ENCODE measurements around the gene MAST4.
"Not testable (repeated sequence)": the region's sequence is repeated elsewhere in the genome, so short reads cannot be mapped to it uniquely, and the experiment has no call there.

Gene MAST4

DNA sequence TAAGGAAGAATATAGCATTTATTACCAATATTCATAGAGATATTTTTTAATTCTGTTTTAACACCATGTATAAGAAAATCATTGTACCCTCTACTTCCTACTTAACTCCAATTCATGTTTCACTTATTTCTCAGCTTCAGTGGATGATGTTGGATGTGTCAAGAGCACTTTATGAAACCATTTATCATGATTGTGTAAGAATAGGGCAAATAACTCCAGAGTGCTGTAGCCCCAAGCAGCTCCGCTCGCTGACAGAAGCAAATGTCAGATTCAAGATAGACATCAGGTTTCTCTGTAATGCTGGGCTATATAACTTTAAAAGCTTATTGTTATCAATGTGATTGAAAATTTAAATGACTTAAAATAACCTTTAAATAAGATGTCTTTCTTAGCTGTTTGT, 50.4 kb downstream of the MAST4 start:
- DNase-seq (ENCODE audit: low spot score): no peak

DNA sequence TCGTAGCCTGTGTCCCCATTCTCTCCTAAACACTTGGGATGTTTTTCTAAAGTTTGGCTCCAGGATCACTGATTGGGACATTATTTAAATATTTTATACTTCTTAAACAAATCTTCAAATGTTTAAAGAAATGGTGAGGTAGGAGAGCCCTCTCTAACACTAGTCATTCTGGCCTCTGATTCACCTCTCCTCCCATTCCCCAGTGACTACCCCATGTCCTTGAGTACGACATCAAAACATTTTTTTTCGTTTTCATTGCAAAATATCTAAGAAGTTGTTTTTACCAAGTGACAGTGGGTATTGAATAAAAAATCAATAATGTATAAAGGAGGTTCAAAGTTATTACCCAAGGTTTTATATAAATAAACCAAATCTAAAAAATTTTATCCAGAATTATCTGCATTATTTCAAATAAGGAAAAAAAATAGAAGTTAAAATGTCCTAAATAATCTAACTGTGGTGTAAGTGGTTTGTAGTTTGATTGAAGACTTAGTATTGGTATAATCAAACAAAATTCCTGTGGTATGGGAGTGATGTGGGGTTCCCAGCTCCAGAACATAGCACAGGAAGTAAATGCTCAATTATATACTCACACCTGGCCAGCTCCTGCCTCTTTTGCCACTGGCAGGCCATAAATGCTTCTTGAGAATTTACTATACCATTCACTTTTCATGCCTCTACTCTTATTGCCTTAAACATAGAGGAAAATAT, 51.1 kb downstream of the MAST4 start:
- DNase-seq (ENCODE audit: low spot score): no peak

DNA sequence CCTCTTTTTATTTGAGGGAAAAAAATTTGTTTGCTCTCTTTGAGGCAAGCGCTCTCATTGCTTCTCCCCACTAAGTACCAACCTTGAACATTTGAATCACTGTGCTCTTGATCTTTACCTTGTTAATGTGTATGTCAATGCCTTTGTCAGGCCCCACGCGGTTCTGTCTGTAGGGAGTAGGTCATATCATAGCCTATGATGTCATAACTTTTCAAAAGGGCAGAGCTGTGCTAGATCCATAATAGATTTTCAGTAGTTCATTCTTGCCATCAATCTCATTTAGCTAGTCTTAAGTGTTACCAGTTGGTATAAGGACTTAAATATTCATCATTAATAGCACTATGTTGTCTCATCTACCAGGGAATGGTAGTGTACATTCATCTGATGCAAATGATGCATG, 56.6 kb downstream of the MAST4 start:
- DNase-seq (ENCODE audit: low spot score): no peak

DNA sequence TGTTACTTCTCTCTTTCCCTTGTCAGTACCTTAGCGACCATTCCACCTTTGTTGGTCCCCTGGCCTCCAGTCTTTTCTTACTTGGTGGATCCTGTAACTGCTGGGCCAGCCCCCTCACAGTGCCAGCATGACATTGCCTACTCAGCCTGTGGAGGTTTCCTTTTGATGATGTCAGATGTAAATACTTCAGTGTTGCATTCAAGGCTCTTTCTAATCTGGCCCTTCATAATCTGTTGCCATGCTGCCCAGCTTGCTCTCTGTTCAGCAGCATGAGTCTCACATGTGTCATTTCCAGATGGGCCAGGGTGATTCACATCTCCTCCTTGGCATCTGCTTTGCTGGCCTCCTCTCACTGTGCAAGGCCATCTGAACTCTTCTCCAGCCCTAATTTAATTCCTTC, 57.1 kb downstream of the MAST4 start:
- DNase-seq (ENCODE audit: low spot score): no peak

DNA sequence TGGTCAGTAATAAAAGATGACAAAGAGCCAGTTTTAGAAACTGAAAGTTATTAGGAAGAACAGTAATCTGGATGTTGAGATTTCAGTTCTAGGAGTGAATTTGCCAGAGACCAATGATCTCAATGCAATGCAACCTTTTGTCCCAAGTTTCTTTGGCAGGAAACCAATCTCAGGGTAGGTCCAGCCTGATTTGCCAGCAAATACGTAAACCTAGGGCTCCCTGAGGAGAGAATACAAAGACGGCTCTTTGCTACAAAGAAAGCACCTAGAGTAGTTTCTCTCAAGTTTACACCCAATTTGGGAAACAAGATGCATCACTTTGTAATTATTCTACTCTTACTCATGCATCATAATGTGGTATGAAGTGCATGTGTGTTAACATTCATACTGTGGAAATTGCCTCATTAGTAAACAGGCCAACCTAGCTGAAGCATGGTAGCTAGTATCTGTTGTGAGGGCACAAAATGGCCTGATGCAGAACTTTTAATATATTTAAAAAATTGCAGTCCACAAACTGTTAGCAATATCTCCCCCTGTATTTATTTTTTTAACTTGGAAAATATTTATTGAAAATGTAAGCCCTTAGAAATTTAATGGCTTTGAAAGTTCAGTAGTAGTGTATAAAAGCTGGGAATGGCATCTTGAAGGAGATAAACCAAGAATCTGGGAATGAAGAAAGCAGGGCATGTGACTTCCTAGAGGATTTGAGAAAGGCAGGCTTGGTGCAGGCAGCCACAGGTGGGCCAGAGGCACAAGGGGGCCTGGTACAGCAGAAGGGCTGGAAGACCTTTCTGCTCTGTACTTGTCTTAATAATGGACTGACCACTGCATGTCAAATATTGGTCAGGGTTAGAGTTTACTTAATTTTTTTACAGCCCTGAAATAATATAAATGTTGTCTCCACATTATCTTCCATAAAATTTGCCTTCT, 59.5 kb downstream of the MAST4 start:
- no peak for DNase-seq (ENCODE audit: low spot score)

DNA sequence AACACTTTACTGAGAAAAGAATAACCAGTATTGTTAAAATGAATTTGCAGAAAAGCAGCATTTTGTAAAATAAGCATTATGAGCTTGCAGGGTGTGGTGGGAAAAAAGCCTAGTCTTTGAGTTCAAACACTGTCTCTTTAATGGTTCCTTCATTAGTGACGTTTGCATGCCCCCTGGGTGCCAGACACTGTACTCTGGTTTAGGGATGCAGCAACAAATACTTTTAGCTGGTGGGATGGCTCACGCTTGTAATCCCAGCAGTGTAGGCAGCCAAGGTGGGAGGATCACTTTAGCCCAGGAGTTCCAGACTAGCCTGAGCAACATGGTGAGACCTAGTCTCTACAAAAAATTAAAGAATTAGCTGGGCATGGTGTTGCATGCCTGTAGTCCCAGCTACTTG, 62.3 kb downstream of the MAST4 start:
- no peak for DNase-seq (ENCODE audit: low spot score)

DNA sequence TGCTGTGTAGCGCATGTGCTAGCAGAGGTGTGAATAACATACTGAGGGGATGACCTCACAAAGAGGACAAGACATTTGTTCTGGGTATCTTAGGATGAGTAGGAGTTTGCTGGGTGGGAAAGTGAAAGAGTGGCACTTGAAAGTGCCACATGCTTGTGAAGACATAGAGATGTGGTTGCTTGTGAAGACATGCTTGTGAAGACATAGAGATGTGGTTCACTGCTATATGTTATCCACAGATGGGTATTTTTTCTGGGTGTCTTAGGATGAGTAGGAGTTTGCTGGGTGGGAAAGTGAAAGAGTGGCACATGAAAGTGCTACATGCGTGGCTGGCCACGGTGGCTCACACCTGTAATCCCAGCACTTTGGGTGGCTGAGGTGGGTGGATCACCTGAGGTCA, 63.6 kb downstream of the MAST4 start:
- no peak for DNase-seq (ENCODE audit: low spot score)

DNA sequence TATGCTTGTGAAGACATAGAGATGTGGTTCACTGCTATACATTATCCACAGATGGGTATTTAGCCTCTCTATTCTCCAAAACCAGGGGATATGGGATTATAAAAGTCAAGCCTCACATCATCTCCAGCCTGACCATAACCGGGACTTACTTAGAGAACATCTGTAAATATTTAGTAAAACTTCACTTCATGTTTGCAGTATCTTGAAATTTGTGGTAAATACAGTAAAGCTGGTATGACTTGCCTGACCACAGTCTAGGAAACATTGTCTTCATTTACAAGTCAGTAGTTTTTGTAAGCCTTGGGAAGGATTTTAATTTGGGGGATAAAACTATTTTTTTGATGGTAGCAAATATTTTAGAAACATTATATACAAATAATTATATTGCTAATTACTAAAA, 64.2 kb downstream of the MAST4 start:
- DNase-seq (ENCODE audit: low spot score): no peak

DNA sequence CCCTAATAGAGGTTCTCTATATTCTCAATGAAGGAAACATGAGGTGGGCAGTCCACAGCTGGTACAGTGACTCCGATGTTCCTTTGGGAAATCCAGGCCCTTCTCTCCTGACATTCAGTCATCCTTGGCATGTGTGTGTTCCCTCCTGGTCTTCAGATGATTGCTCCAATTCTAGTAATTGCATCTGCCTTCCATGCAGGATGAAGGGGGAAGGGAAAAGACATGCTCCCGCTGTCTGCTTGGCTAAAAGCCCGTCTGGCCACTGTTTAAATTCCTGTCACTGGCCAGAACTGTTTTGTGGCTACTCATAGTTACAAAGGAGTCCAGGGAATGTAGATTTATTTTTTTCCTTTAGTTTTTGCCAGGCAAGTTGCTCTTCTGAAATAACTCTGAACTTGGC, 65.0 kb downstream of the MAST4 start:
- DNase-seq (ENCODE audit: low spot score): no peak

DNA sequence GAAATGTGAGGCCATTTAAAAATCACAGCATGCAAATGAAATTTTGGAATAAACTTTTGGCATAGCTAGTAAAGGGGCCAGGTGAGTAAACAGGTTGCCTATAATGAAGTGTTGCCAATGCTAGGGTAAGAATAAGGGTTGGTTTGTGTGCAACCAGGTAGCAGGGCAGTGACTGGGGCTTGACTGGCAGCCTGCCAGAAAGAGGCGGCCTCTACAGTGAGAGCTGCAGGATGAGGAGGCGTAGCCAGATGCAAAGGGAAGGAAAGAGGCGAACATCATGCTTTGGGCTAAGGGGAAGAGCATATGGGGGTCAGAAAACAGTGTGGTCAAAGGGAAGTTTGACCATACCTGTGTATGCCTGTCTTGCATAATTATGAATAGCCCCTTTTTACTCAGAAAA, 70.6 kb downstream of the MAST4 start:
- no peak for DNase-seq (ENCODE audit: low spot score)

DNA sequence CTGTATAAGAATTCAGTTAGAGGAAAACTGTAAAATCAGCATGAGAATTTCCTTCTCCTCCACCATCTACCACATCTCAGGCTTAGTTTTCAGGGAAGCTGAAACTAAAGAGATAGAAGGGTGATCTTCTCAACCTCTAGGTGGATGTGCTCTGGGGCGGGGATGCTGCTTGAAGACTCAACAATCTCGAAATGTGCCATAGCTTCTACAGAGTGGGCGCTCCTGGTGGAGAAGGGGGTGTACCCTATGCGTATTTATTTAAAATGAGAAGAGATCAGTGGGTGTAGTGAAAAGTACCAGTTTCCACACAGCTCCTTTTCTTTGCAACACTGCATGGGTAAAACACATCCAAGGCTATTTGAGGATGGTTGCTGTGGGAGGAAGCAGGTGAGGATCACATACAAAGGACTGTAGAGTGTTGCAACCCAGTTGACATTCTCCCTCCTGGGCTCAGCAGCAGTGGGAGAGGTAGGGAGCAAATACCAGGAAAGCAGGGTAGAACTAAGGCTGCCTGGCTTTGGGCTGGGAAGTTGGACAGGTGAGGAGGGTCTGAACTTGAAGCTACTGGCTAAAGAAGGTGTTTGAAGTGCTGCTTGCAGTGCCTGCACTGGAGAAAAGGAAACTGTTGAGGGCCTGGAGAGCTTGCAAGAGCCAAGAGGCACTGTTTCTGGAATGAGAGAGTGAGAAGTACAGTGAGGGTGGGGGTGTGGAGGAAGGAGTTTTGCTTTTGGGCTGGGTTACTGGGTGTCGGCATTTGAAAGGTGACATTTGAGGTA, 73.1 kb downstream of the MAST4 start:
- DNase-seq (ENCODE audit: low spot score): no peak

DNA sequence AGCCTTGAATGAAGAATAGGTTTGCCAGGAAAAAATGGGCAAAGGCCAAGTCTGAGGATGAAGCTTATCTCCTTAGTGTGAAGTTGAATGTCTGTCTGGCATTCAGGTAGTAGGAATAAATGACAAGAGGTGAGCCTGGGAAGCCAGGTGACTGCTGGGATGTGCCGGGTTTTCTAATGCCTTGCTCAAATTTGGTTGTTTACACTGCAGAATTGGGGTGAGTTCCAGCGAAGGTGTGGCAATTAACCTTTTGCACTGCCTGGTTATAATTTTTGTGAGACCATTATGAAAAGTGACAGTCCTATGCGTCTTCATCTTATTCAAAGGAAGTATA, 73.6 kb downstream of the MAST4 start:
- DNase-seq (ENCODE audit: low spot score): no peak

DNA sequence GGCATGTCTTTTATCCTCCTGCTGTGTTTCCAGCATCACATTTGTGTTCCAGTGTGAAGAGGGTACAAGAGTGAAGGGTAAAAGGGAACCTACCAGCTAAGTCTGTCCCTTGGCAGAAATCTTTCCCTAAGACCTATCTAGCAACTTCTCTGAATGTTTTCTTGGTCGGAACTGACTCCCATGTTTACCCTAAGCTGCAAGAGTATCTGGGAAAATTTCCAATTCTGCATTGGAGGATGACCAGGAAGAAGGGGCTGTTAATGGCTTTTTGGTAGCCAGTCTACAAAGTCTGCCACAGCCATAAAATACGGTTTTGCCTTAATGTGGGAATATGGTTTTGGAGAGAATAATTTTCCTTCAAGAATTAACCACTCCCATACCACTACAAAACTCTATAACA, 75.1 kb downstream of the MAST4 start:
- DNase-seq (ENCODE audit: low spot score): no peak

DNA sequence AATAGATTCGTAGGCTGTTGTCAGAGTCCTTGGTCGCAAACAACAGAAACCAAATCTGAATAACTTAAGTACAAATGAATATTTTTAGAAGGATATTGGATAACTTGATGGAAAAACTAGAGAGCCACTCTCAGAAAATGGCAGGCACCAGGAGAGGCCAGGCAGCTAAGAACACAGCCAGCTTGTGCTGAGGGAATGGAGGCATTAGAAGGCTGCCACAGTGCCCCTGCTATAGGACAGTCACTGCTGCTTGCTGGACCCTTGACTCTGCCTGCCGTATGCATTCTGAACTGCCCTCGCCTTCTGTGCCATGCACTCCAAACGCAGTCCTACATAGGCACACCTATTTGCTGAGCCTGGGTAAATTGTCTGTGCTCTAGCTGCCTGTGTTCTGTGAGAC, 78.6 kb downstream of the MAST4 start:
- DNase-seq (ENCODE audit: low spot score): no peak

DNA sequence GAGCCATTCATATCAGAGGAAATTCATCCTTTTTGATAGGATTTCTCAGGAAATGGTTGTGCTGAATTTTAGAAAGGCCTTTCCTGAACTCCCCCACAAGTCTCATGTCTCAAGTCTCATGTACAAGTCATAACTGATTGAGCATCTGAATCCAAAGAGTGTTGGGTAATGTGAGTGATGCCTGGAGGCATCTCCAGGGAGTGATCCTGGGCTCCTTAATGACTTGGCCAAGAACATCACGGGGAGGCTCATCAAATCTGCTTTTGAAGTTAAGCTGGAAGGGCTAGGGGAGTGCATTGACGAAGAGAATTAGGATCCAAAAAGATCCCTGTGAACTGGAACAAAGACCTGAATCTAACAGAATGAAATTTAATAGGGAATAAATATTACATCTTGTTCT, 79.2 kb downstream of the MAST4 start:
- DNase-seq (ENCODE audit: low spot score): no peak

DNA sequence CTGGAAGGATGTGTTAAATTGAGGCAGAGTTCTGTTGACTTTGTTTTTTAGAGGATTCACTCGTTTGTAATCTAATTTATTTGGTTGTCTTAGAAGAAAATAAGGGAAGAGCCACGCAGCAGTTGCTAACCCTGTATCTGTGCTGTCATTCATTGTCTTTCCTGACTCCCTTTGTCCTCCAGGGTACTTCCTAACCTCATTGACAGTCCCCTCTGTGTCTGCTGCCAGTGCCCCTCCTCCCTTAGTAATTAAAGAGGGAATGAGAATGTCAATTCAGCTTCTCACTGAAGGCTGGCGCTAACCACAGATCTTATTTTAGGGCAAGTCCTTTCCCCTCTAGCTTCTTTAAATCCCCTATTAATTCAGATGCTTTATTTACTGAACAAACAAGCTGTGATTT, 84.0 kb downstream of the MAST4 start:
- DNase-seq (ENCODE audit: low spot score): no peak

DNA sequence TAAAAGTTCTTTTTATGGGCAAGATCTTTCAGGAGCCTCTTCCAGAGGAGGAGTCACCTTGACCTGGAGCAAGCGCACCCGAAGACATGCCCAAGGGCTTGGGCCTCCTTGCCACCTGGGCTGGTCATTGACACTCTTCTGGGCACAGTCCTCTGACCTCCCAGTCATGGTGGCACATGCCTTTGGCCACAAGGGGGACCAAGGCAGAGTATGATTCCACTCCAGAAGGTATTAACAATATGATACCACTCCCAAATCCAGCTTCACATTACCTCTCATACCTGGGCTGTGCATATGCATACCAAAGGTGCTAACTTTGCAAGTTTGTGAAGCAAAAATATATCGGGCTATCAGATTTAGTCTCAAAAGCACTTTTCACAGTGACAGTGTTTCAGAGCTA, 84.6 kb downstream of the MAST4 start:
- DNase-seq (ENCODE audit: low spot score): no peak

DNA sequence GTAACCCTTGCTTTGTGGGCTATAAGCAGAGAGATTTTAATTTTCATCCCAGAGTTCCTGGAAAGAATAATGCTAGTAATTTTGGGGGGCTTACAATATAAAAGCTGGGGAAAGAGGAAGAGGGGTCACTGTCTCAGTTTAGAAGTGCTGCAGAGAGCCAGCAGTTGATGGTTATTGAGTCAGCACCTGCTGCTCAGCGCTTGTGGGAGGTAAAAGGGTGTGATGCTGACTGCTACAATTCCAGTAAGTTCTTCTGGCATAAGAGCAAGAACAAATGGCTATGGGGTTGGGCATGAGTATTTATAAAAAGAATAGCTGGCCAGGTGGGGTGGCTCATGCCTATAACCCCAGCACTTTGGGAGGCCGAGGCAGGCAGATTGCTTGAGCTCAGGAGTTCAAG, 88.5 kb downstream of the MAST4 start:
- DNase-seq (ENCODE audit: low spot score): no peak

DNA sequence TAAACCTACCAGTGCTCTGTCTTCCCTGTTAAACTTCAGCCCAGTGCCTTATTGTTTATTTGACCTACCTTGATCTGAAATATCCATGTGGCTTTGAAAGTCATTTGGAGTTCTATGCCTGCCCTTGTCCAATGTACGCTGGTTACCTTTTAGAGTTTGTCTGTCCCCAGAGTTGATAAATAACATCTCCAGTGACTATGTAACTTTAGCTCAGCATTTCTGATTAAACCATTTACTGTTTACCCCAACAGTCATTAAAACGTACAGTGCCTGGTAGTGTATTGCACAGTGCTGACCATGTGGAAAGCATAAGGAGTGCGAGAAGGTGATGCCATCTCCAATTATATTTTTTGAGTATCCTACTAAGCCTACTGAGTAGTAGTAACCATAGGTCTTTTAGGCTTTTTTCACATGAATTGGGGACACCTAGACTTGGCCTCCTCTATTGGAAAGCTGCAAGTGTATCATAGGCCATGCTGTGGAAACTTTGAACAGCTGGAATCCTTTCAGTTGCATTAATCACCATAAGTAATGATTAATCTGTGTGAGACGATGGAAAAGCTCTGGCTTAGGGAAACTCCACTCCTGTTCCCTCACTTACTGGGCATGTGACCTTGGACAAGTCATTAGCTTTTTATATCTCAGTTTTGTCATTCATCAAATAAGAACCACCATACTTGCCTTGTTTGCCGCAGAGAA, 93.5 kb downstream of the MAST4 start:
- no peak for DNase-seq (ENCODE audit: low spot score)

DNA sequence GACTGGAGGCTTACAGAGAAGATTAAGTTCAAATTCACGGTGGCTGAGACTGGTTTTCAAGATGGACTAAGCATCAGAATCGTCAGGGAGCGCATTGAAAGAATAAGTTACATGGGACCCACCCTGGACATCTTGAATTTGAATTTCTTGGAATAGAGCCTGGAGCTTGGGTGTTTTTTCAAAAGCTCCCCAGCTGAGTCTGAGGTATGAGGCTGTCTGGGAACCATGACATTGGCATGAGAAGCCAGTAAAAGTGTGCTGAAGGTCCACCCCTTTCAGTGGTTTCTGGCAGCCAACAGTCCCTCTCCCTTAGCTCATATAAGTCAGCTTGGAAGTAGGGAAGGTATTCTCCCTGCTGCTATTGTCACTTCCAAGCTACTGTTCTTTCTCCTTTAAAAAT, 97.8 kb downstream of the MAST4 start:
- DNase-seq (ENCODE audit: low spot score): no peak

DNA sequence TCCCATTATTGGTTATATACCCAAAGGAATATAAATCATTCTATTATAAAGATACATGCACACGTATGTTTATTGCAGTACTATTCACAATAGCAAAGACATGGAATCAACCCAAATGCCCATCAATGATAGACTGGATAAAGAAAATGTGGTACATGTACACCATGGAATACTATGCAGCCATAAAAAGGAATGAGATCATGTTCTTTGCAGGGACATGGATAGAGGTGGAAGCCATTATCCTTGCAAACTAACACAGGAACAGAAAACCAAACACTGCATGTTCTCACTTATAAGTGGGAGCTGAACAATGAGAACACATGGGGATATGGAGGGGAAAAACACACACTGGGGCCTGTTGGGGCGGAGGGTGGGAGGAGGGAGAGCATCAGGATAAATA, 99.6 kb downstream of the MAST4 start:
- not testable (repeated sequence) for DNase-seq (ENCODE audit: low spot score)

DNA sequence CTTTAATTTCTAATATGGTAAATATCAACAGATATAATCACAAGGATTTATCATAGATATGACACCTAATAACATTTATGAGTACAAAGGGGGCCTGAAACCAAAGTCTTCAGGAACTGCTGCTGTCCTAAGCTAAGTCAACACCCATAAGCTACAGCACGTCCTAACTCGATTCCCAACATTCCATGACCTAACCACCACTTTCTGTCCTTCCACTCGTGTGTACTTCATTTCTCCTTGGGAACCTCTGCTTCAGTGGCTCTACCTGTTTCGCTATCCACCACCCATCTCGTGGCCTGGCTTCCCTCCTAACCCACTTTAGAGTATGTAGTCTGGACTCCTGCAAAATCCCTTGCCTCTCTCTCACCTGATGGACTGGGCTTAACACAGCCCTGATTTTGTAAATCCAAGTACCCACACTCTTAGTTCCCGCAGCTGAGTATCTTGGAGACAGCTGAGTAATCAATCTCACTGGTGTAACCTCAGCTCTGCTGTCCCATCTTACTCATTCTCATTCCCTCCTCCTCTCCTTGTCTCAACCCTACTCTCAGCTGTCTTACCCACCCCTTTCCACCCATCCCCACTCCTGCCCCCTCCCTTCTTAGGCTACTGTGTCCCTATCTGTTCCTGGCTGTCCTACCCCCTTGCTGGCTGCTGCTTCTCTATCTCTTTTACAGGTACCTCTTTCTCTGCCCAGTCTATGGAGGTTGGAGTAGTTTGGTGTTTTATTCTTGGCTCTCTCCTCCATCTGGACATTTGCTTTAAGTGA, 101.8 kb downstream of the MAST4 start:
- no peak for DNase-seq (ENCODE audit: low spot score)

Data from HuH-7 (cell line).